Testis (tissue), 2 donors: ENCODE data around the gene PTDSS2.

Experiments used
- CTCF ChIP-seq, 3 experiments: fragments of 450-650 bp in 2 of 3; fragments of 200-600 bp in 1 of 3; sonication (generic) in 1 of 3; IDR thresholded peaks; one replicate each; pipeline ENCODE4 v1.5.1; 2016 to 2019; ENCODE audit warnings: antibody characterized with exemption in 3 of 3, mild to moderate bottlenecking in 2 of 3, moderate library complexity in 1 of 3
- POLR2A ChIP-seq: fragments of 450-650 bp; IDR thresholded peaks from one replicate; pipeline ENCODE4 v1.6.1; 2017; ENCODE audit warnings: antibody characterized with exemption, mild to moderate bottlenecking, moderate library complexity

DNA sequence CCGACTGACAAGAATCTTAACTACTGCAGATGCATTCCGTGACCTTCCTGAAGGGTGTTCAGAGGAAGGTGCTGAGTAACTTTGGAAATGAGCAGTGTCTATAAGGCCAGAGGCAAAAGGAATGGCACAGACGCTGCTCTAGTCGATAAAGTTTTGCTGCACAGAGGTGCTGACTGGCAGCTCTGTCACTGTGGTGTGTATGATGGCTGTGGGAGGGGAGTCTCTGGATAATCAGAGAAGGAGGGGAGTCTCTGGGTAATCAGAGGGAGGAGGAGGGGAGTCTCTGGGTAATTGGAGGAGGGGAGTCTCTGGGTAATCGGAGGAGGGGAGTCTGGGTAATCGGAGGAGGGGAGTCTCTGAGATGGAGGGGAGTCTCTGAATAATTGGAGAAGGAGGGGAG, 18.4 kb downstream of the PTDSS2 start:
- TF ChIP-seq POLR2A (no peak), CTCF (IDR thresholded peaks at IDR 0.05) (no peak)
